HG03354 (cell line): ENCODE data around the gene HACD4.
A peak's percentile ranks its signal among the peaks of the same experiment; 100 is the strongest.

Experiments used
- ATAC-seq: cut with Tn5 transposase; IDR thresholded peaks from one replicate; pipeline ENCODE4 v1.9.1; 2021; ENCODE audit warnings: mild to moderate bottlenecking; ENCODE audit not compliant: unreplicated experiment, poor library complexity, severe bottlenecking

HACD4 gene

GRCh38 chr9:21018177-21018576 lies 13.3 kb downstream of the HACD4 start:
- ATAC-seq = no peak

GRCh38 chr9:21016701-21017491 lies 14.5 kb downstream of the HACD4 start:
- no peak for ATAC-seq

- ATAC-seq = peak; percentile 50
Observed at GRCh38 chr9:21015995-21016394, 15.4 kb downstream of the HACD4 start.

- ATAC-seq = no peak
Observed at GRCh38 chr9:21015129-21015815, 16.2 kb downstream of the HACD4 start.

GRCh38 chr9:21002040-21002439 lies 29.4 kb downstream of the HACD4 start:
- no peak for ATAC-seq

GRCh38 chr9:21001581-21001980 lies 29.9 kb downstream of the HACD4 start:
- ATAC-seq = no peak

GRCh38 chr9:20997503-20998076 lies 33.9 kb downstream of the HACD4 start:
- peak; percentile 92 for ATAC-seq

- ATAC-seq = no peak
Observed at GRCh38 chr9:20996809-20997208, 34.6 kb downstream of the HACD4 start.

GRCh38 chr9:20995616-20996015 lies 35.8 kb downstream of the HACD4 start:
- no peak for ATAC-seq

- no peak for ATAC-seq
Observed at GRCh38 chr9:20994486-20994885, 37.0 kb downstream of the HACD4 start.

GRCh38 chr9:20990867-20991266 lies 40.6 kb downstream of the HACD4 start:
- ATAC-seq = no peak

- ATAC-seq = no peak
Observed at GRCh38 chr9:20989923-20990341, 41.5 kb downstream of the HACD4 start.

GRCh38 chr9:20988671-20989315 lies 42.6 kb downstream of the HACD4 start:
- no peak for ATAC-seq

- ATAC-seq = no peak
Observed at GRCh38 chr9:20988061-20988460, 43.4 kb downstream of the HACD4 start.

GRCh38 chr9:20987521-20987920 lies 43.9 kb downstream of the HACD4 start:
- no peak for ATAC-seq

GRCh38 chr9:20985851-20986600 lies 45.4 kb downstream of the HACD4 start:
- ATAC-seq = no peak

- ATAC-seq = no peak
Observed at GRCh38 chr9:20984506-20984905, 46.9 kb downstream of the HACD4 start.

GRCh38 chr9:20981486-20981885 lies 50.0 kb downstream of the HACD4 start:
- ATAC-seq = no peak

- peak; percentile 78 for ATAC-seq
Observed at GRCh38 chr9:20980832-20981455, 50.5 kb downstream of the HACD4 start.
